ENCODE results near the gene SUPT4H1.

SUPT4H1 gene

DNA sequence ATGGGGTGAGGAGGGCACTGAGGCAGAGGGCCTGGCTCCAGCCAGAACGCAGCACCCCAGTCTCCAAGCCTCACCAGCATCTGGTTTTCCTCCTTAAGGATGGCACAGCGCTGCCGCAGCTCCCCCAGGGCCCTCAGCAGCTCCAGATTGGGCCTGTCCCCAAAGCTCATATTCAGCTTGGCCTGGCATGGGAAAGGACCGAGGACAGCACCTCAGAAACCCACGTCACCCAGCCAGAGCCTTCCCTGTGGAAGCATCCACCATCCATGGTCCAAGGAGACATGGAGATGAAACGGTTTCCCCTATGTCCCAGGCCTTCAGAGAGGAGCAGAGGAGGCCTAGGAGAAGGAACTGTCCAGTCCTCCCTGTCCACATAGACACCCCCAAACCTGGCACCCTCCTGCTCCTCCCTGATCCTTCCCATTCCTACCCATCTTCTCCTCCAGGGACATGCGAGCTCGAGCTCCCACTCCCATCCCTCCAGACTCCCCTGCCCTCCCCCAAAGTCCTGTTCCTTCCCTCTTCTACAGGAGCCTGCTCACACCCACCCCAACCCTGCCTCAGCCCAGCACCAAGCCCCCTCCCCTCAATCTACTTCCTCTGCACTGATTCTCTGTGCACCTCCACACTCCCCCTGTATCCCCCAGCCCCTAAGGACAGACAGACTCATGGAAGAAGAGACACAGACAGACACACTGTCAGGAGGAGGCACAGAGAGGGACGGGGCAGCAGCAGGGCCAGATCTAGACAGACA, 25.2 kb downstream of the SUPT4H1 start:
- no peak overlapping the region for H3K4me3 ChIP-seq (ENCODE audit: control insufficient read depth, low read depth, low read length)
- TF ChIP-seq, protein P1, sequence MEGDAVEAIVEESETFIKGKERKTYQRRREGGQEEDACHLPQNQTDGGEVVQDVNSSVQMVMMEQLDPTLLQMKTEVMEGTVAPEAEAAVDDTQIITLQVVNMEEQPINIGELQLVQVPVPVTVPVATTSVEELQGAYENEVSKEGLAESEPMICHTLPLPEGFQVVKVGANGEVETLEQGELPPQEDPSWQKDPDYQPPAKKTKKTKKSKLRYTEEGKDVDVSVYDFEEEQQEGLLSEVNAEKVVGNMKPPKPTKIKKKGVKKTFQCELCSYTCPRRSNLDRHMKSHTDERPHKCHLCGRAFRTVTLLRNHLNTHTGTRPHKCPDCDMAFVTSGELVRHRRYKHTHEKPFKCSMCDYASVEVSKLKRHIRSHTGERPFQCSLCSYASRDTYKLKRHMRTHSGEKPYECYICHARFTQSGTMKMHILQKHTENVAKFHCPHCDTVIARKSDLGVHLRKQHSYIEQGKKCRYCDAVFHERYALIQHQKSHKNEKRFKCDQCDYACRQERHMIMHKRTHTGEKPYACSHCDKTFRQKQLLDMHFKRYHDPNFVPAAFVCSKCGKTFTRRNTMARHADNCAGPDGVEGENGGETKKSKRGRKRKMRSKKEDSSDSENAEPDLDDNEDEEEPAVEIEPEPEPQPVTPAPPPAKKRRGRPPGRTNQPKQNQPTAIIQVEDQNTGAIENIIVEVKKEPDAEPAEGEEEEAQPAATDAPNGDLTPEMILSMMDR (conservative IDR thresholded peaks at IDR 0.05; ENCODE audit: control insufficient read depth, insufficient read depth, low read depth, low read length), result no peak
- no peak for DNase-seq (ENCODE audit: low read depth)

DNA sequence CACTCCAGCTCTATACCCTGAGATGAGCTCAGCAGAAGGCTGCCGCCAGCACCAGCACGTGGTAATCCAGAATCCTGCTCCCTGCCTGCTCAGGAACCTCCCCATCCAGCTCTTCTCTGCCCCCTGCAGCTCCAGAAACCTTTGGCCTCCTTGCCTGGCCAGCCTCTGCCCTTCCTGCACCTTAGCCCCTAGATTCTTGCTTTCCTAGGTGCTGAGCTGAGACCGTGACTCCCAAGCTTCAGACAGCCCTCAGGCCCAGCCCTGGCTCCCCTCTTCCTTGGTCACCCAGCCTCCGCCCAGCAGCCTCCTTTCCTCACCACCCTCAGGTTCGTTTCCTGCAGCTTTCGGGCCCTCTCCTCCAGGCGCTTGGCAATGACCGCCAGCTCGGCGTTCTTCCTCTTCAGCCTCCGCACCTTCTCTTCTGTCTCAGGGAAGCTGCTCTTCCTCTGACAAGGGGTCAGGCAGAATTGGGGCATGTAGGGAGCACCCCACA, 26.0 kb downstream of the SUPT4H1 start:
- no peak overlapping the region for H3K4me3 ChIP-seq (ENCODE audit: control insufficient read depth, low read depth, low read length)
- no peak for DNase-seq (ENCODE audit: low read depth)
- TF ChIP-seq, protein P1 (conservative IDR thresholded peaks at IDR 0.05; ENCODE audit: control insufficient read depth, insufficient read depth, low read depth, low read length), result no peak

DNA sequence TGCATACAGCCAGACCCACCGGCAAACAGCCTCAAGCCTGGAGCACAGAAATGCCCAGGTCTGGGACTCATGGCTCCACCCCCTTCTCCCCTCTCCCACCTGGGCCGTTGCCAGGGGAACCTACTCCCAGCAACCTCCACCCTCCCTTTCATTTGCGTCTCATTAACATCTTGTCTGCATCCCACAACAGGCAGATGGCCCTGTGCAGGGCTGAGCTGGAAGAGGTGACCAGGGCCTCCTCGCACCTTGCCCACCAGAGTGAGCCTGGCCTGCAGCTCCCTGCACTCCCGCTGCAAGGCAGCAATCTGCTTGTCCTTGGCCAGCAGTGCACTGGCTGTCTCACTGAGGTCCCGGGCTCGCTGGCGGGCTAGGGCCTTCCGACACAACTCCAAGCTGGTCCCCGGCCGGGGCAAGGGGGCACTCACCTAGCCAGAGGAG, 26.7 kb downstream of the SUPT4H1 start:
- no peak overlapping the region for H3K4me3 ChIP-seq (ENCODE audit: control insufficient read depth, low read depth, low read length)
- no peak for DNase-seq (ENCODE audit: low read depth)

DNA sequence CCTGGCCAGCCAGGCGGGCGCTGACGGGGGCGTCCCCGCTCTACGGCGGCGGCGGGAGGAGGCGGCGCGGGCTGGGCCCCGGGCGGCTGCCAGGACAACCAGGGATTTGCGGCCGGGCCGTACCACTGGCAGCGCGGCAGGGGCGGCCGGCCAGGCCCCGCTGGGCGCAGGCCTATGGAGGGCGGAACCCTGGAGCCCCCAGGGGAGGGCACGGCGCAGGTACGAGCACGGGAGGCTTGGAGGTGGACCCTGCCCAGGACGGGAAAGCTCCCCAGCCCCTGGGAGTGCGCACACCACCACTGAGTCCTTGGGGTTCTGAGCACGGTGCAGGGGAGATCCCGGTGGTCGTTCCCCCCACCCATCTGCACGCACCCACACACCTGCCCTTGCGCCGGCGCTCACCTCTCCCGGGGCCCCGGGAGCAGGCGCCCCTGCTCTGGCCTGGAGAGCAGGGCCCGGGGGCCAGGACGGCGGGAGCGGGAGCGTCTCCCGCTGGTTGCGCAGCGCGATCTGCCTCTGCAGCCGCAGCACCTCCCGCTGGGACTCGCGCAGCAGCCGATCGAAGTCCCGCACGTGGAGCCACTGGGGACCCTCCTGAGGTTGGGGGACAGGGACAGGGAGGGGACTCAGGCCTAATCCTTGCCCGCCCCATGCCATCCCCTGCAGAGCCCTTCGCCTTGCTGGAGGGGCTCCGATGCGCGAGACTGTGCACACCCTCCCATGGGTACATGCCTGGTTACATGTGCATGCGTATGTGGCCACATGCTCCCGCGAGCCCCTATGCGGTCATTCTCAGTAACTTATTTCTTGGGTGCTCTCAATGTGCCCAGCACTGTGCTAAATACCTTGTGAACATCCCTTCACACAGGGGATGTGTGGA, 27.4 kb downstream of the SUPT4H1 start:
- H3K4me3 ChIP-seq (ENCODE audit: control insufficient read depth, low read depth, low read length), result no peak overlapping the region
- TF ChIP-seq, protein P1 (conservative IDR thresholded peaks at IDR 0.05; ENCODE audit: control insufficient read depth, insufficient read depth, low read depth, low read length), result no peak
- DNase-seq (ENCODE audit: low read depth), result no peak

More for the DNA sequence above, 26.7 kb downstream of the SUPT4H1 start:
- TF ChIP-seq, protein P1 (conservative IDR thresholded peaks at IDR 0.05; ENCODE audit: control insufficient read depth, insufficient read depth, low read depth, low read length), result no peak

DNA sequence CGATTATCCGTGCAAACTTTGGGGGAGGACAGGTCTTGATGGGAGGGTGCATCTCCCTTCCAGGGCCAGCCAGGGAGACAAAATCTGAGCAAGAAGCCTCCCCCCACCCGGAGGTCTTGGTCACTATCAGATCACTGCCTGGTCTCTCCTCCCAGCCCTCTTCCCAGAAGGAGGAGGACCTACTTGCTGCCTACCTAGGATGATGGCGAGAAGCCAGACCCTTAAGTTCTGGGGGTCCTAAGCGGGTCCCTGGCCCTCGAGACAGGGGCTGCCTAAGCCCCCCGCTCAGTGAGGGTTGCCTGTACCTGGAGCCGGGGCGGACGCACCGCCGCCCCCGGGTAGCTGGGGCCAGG, 28.0 kb downstream of the SUPT4H1 start:
- TF ChIP-seq, protein P1 (conservative IDR thresholded peaks at IDR 0.05; ENCODE audit: control insufficient read depth, insufficient read depth, low read depth, low read length), result no peak
- DNase-seq (ENCODE audit: low read depth), result no peak
- no peak overlapping the region for H3K4me3 ChIP-seq (ENCODE audit: control insufficient read depth, low read depth, low read length)

DNA sequence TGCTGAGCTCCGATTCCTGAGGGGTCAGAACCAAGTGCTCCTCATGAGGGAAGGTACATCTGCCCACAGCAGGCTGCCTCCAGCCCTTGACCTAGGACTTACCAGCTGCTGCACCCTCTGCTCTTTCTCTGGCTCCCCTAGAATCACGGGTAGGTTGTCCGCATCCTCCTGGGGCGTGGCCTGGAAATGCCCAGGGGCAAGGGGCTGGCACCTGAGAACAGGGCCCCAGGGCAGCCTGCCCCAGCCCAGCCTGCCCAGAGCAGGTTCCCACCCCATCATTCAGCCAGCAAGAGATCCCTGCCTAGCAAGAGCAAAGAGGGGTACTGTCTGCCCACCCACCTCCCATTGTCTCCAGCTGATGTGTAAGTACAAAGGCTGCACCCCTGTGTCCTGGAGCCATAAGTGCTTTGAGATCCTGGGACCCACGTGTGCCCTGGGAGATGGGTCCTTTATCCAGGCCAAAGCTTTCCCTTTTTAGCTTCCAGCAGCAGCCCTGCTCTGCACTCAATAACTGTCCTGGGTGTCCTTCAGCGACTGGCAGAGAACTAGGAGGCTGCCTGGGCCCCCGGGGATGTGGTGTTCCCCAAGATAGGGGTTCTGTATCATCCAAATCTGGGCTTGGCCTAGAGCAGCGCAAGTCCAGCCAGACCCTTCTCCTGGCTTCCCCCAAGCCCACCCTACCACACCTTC, 28.5 kb downstream of the SUPT4H1 start:
- no peak overlapping the region for H3K4me3 ChIP-seq (ENCODE audit: control insufficient read depth, low read depth, low read length)
- DNase-seq (ENCODE audit: low read depth), result no peak
- TF ChIP-seq, protein P1 (conservative IDR thresholded peaks at IDR 0.05; ENCODE audit: control insufficient read depth, insufficient read depth, low read depth, low read length), result no peak

Data from fibroblast of mammary gland (primary cell).